Adipocyte (in vitro differentiated cells): ENCODE results near the gene SDF2.
"Not testable (repeated sequence)": the region's sequence is repeated elsewhere in the genome, so short reads cannot be mapped to it uniquely, and the experiment has no call there.

Source experiments
- DNase-seq: peaks from one replicate; pipeline ENCODE4 v3.0.0-alpha.2; 2015; ENCODE audit warnings: low read depth
- H3K27me3 ChIP-seq: replicated peaks from 2 replicates; pipeline ENCODE4 v1.7.0; 2013; ENCODE audit warnings: mild to moderate bottlenecking, low read length, moderate library complexity; ENCODE audit not compliant: control insufficient read depth, insufficient read depth
- H3K36me3 ChIP-seq: 2 replicates; pipeline ENCODE4 v1.7.0; 2013; ENCODE audit warnings: low read length, mild to moderate bottlenecking, moderate library complexity; ENCODE audit not compliant: control insufficient read depth, insufficient read depth, severe bottlenecking
- H3K4me1 ChIP-seq: 2 replicates; pipeline ENCODE4 v1.7.0; 2013; ENCODE audit warnings: mild to moderate bottlenecking, low read length, moderate library complexity; ENCODE audit not compliant: control insufficient read depth, insufficient read depth
- H3K4me3 ChIP-seq: 2 replicates; pipeline ENCODE4 v1.7.0; 2013; ENCODE audit warnings: mild to moderate bottlenecking, low read length, moderate library complexity
- H3K9ac ChIP-seq: 2 replicates; pipeline ENCODE4 v1.7.0; 2013; ENCODE audit warnings: mild to moderate bottlenecking, low read length, moderate library complexity
- H3K9me3 ChIP-seq: 2 replicates; pipeline ENCODE4 v1.7.0; 2013; ENCODE audit warnings: mild to moderate bottlenecking, low read length, moderate library complexity; ENCODE audit not compliant: control insufficient read depth

The SDF2 gene

GRCh38 chr17:28623696-28624095 lies 38.0 kb downstream of the SDF2 start:
- no peaks in the 10 kb centered on the region for H3K27me3 ChIP-seq
- no peaks in the 10 kb centered on the region for H3K4me1 ChIP-seq
- DNase-seq = no peak
- no peak overlapping the region for H3K4me3 ChIP-seq
- H3K36me3 ChIP-seq = peaks cover 81% of the 10 kb centered on the region
- H3K9ac ChIP-seq = no peak overlapping the region
- H3K9me3 ChIP-seq = no peaks in the 10 kb centered on the region

- no peaks in the 10 kb centered on the region for H3K4me1 ChIP-seq
- peaks cover 87% of the 10 kb centered on the region for H3K36me3 ChIP-seq
- H3K27me3 ChIP-seq = no peaks in the 10 kb centered on the region
- H3K4me3 ChIP-seq = no peak overlapping the region
- no peak for DNase-seq
- no peaks in the 10 kb centered on the region for H3K9me3 ChIP-seq
- no peak overlapping the region for H3K9ac ChIP-seq
Measured at GRCh38 chr17:28622186-28622585, 39.5 kb downstream of the SDF2 start.

GRCh38 chr17:28620010-28620409 lies 41.7 kb downstream of the SDF2 start:
- no peak for DNase-seq

GRCh38 chr17:28618464-28618863 lies 43.2 kb downstream of the SDF2 start:
- DNase-seq = no peak
- no peak overlapping the region for H3K9ac ChIP-seq
- no peaks in the 10 kb centered on the region for H3K4me1 ChIP-seq
- no peaks in the 10 kb centered on the region for H3K9me3 ChIP-seq
- H3K27me3 ChIP-seq = no peaks in the 10 kb centered on the region
- peaks cover 92% of the 10 kb centered on the region for H3K36me3 ChIP-seq
- H3K4me3 ChIP-seq = no peak overlapping the region

More at GRCh38 chr17:28620010-28620409, 41.7 kb downstream of the SDF2 start:
- Histone ChIP-seq H3K36me3 (peaks cover 98% of the 10 kb centered on the region), H3K4me1 (no peaks in the 10 kb centered on the region), H3K4me3 (no peak overlapping the region), H3K9me3 (no peaks in the 10 kb centered on the region), H3K9ac (no peak overlapping the region), H3K27me3 (no peaks in the 10 kb centered on the region)

GRCh38 chr17:28616281-28616680 lies 45.4 kb downstream of the SDF2 start:
- Histone ChIP-seq H3K4me3 (no peak overlapping the region), H3K9me3 (no peaks in the 10 kb centered on the region), H3K9ac (no peak overlapping the region), H3K4me1 (no peaks in the 10 kb centered on the region), H3K27me3 (no peaks in the 10 kb centered on the region), H3K36me3 (peaks cover 75% of the 10 kb centered on the region)
- DNase-seq = no peak

- DNase-seq = no peak
- peaks cover 71% of the 10 kb centered on the region for H3K36me3 ChIP-seq
- H3K4me1 ChIP-seq = peaks cover 1% of the 10 kb centered on the region
- no peaks in the 10 kb centered on the region for H3K9me3 ChIP-seq
- H3K27me3 ChIP-seq = no peaks in the 10 kb centered on the region
- no peak overlapping the region for H3K9ac ChIP-seq
- no peak overlapping the region for H3K4me3 ChIP-seq
Measured at GRCh38 chr17:28615260-28615940, 46.3 kb downstream of the SDF2 start.

GRCh38 chr17:28613931-28614381 lies 47.8 kb downstream of the SDF2 start, which contains the start of gene RSKR:
TSS of gene RSKR (minus strand) at chr17:28614185. CDS start at chr17:28614161, 24 bp downstream.
- Histone ChIP-seq H3K9me3 (no peaks in the 10 kb centered on the region), H3K4me1 (peaks cover 3% of the 10 kb centered on the region), H3K36me3 (peaks cover 60% of the 10 kb centered on the region), H3K27me3 (no peaks in the 10 kb centered on the region), H3K4me3 (no peak within 1 kb of the TSS), H3K9ac (no peak within 1 kb of the TSS)
- DNase-seq = peak; percentile 4

GRCh38 chr17:28612936-28613872 lies 48.5 kb downstream of the SDF2 start:
- Histone ChIP-seq H3K4me1 (peaks cover 3% of the 10 kb centered on the region), H3K9ac (no peak overlapping the region), H3K9me3 (no peaks in the 10 kb centered on the region), H3K4me3 (no peak overlapping the region), H3K36me3 (peaks cover 53% of the 10 kb centered on the region), H3K27me3 (no peaks in the 10 kb centered on the region)
- DNase-seq = peak; percentile 64

GRCh38 chr17:28612531-28612930 lies 49.2 kb downstream of the SDF2 start:
- no peak for DNase-seq
- Histone ChIP-seq H3K36me3 (peaks cover 47% of the 10 kb centered on the region), H3K27me3 (no peaks in the 10 kb centered on the region), H3K4me1 (peaks cover 3% of the 10 kb centered on the region), H3K4me3 (no peak overlapping the region), H3K9ac (no peak overlapping the region), H3K9me3 (no peaks in the 10 kb centered on the region)

GRCh38 chr17:28610376-28610775 lies 51.3 kb downstream of the SDF2 start:
- Histone ChIP-seq H3K4me3 (no peak overlapping the region), H3K4me1 (peaks cover 3% of the 10 kb centered on the region), H3K9me3 (no peaks in the 10 kb centered on the region), H3K36me3 (peaks cover 26% of the 10 kb centered on the region), H3K9ac (no peak overlapping the region), H3K27me3 (no peaks in the 10 kb centered on the region)
- no peak for DNase-seq

GRCh38 chr17:28604031-28604430 lies 57.7 kb downstream of the SDF2 start:
- H3K36me3 ChIP-seq, H3K9me3 ChIP-seq, H3K9ac ChIP-seq, H3K4me3 ChIP-seq, H3K4me1 ChIP-seq, DNase-seq, H3K27me3 ChIP-seq: not testable (repeated sequence)
